IMR-90 (cell line): ENCODE results near the gene TAF1B. TPM values are rescaled to one million over a fixed set of nuclear protein-coding genes. Genes with fewer than 3 reads are reported as not detected.

Source experiments
- ATAC-seq: fragments of 200-7000 bp; cut with Tn5 transposase; 2 replicates; pipeline ENCODE4 v1.9.1; 2020; ENCODE audit warnings: low read depth, mild to moderate bottlenecking, moderate library complexity
- BruUV-seq: library from RNA; stranded (reverse); fragments of 400-500 nt; replicated peaks from 2 replicates; lab custom pipeline; 2021; lab: Mats Ljungman, UMichigan
- CTCF ChIA-PET: fragments of 300-600 bp; formaldehyde crosslinking; extraction: SDS; loops from one replicate; lab custom pipeline; 2021; ENCODE audit warnings: antibody characterized with exemption; lab: Yijun Ruan, JAX
- POLR2A ChIA-PET: fragments of 300-600 bp; sonication (Branson Sonifier 250); formaldehyde crosslinking; loops from one replicate; lab custom pipeline; 2022; ENCODE audit warnings: antibody characterized with exemption; ENCODE audit not compliant: unreplicated experiment; lab: Charles Lee
- DNase-seq: peaks from one replicate; pipeline ENCODE4 v3.0.0; 2013
- H2AFZ ChIP-seq: replicated peaks from 2 replicates; pipeline ENCODE3; 2013; ENCODE audit warnings: low read length, mild to moderate bottlenecking; ENCODE audit not compliant: poor library complexity
- H2AK5ac ChIP-seq: 2 replicates; pipeline ENCODE4 v1.6.1; 2013; ENCODE audit warnings: low read depth, low read length, inconsistent platforms
- H2AK9ac ChIP-seq: replicated peaks from 2 replicates; pipeline ENCODE3; 2013; ENCODE audit warnings: mild to moderate bottlenecking, low read depth, low read length, moderate library complexity; ENCODE audit not compliant: poor library complexity
- H2BK120ac ChIP-seq: 2 replicates; pipeline ENCODE4 v1.6.1; 2013; ENCODE audit warnings: low read depth, low read length, inconsistent platforms
- H2BK15ac ChIP-seq: 3 replicates; pipeline ENCODE4 v1.6.1; 2013; ENCODE audit warnings: low read depth, low read length, inconsistent platforms
- H2BK20ac ChIP-seq: 2 replicates; pipeline ENCODE4 v1.6.1; 2013; ENCODE audit warnings: low read depth, mild to moderate bottlenecking, inconsistent platforms, low read length, moderate library complexity
- H2BK5ac ChIP-seq: 2 replicates; pipeline ENCODE4 v1.6.1; 2013; ENCODE audit warnings: mild to moderate bottlenecking, low read depth, low read length, inconsistent platforms; ENCODE audit not compliant: poor library complexity, severe bottlenecking
- H3K14ac ChIP-seq: replicated peaks from 2 replicates; pipeline ENCODE4 v1.6.1; 2013; ENCODE audit warnings: low read depth, low read length, inconsistent platforms
- H3K18ac ChIP-seq: 2 replicates; pipeline ENCODE4 v1.6.1; 2013; ENCODE audit warnings: low read depth, low read length, control low read depth
- H3K23ac ChIP-seq: 2 replicates; pipeline ENCODE4 v1.6.1; 2013; ENCODE audit warnings: low read depth, low read length, inconsistent platforms
- H3K27ac ChIP-seq: 2 replicates; pipeline ENCODE4 v1.5.1; 2013; ENCODE audit warnings: mild to moderate bottlenecking, control low read depth, low read length; ENCODE audit not compliant: insufficient read depth
- H3K27me3 ChIP-seq: 2 replicates; pipeline ENCODE4 v1.6.1; 2013; ENCODE audit warnings: low read length; ENCODE audit not compliant: control insufficient read depth, insufficient read depth
- H3K36me3 ChIP-seq: 2 replicates; pipeline ENCODE4 v1.6.1; 2013; ENCODE audit warnings: low read length, mixed read lengths; ENCODE audit not compliant: control insufficient read depth, insufficient read depth
- H3K4ac ChIP-seq: 2 replicates; pipeline ENCODE4 v1.6.1; 2013; ENCODE audit warnings: low read depth, low read length, inconsistent platforms
- H3K4me1 ChIP-seq: 2 replicates; pipeline ENCODE4 v1.6.1; 2013; ENCODE audit warnings: low read length, mixed read lengths; ENCODE audit not compliant: control insufficient read depth, insufficient read depth
- H3K4me2 ChIP-seq: 2 replicates; pipeline ENCODE4 v1.6.1; 2013; ENCODE audit warnings: low read depth, mild to moderate bottlenecking, control low read depth, low read length, moderate library complexity
- H3K4me3 ChIP-seq: 2 replicates; pipeline ENCODE4 v1.5.1; 2013; ENCODE audit warnings: low read depth, mild to moderate bottlenecking, control low read depth, low read length, moderate library complexity; ENCODE audit not compliant: insufficient read depth
- H3K56ac ChIP-seq: 2 replicates; pipeline ENCODE4 v1.6.1; 2013; ENCODE audit warnings: low read length, inconsistent platforms; ENCODE audit not compliant: insufficient read depth; ENCODE audit errors: extremely low read depth
- H3K79me1 ChIP-seq, 2 experiments: 2 replicates each; pipeline ENCODE4 v1.6.1; 2013; ENCODE audit warnings: low read length in 2 of 2, inconsistent platforms in 1 of 2, low read depth in 1 of 2
- H3K9ac ChIP-seq: 2 replicates; pipeline ENCODE4 v1.6.1; 2013; ENCODE audit warnings: low read depth, low read length, control low read depth
- H3K9me1 ChIP-seq: 2 replicates; pipeline ENCODE4 v1.6.1; 2013; ENCODE audit warnings: low read length, inconsistent platforms; ENCODE audit not compliant: insufficient read depth
- H3K9me3 ChIP-seq: 2 replicates; pipeline ENCODE4 v1.6.1; 2013; ENCODE audit warnings: low read length; ENCODE audit not compliant: control insufficient read depth, insufficient read depth
- H4K20me1 ChIP-seq: 2 replicates; pipeline ENCODE4 v1.6.1; 2013; ENCODE audit warnings: low read length, inconsistent platforms; ENCODE audit not compliant: insufficient read depth
- H4K5ac ChIP-seq: 2 replicates; pipeline ENCODE4 v1.6.1; 2013; ENCODE audit warnings: mild to moderate bottlenecking, low read depth, low read length, control low read depth
- H4K8ac ChIP-seq, 2 experiments: 2 replicates each; pipeline ENCODE4 v1.6.1; 2013; ENCODE audit warnings: low read depth in 2 of 2, low read length in 2 of 2, control low read depth in 1 of 2, inconsistent platforms in 1 of 2
- H4K91ac ChIP-seq: 2 replicates; pipeline ENCODE4 v1.6.1; 2013; ENCODE audit warnings: low read depth, low read length, inconsistent platforms; ENCODE audit not compliant: insufficient read depth
- BHLHE40 ChIP-seq: fragments of 150-350 bp; IDR thresholded peaks from 2 replicates; pipeline ENCODE4 v1.6.1; 2016; ENCODE audit warnings: mild to moderate bottlenecking, low read depth, low read length
- CEBPB ChIP-seq: IDR thresholded peaks from 2 replicates; pipeline ENCODE4 v1.6.1; 2012; ENCODE audit warnings: low read depth, low read length, improper control_type of control experiment
- CHD1 ChIP-seq: IDR thresholded peaks from 2 replicates; pipeline ENCODE4 v1.6.1; 2012; ENCODE audit warnings: low read depth, low read length, improper control_type of control experiment
- FOS ChIP-seq: fragments of 150-350 bp; IDR thresholded peaks from 2 replicates; pipeline ENCODE4 v1.6.1; 2016; ENCODE audit warnings: low read depth, low read length
- MAFK ChIP-seq: IDR thresholded peaks from 2 replicates; pipeline ENCODE4 v1.6.1; 2012; ENCODE audit warnings: low read depth, low read length, improper control_type of control experiment
- MAZ ChIP-seq: IDR thresholded peaks from 2 replicates; pipeline ENCODE4 v1.6.1; 2012; ENCODE audit warnings: low read depth, mild to moderate bottlenecking, low read length, improper control_type of control experiment, moderate library complexity, borderline replicate concordance
- MXI1 ChIP-seq: IDR thresholded peaks from 2 replicates; pipeline ENCODE4 v1.6.1; 2012; ENCODE audit warnings: low read depth, mild to moderate bottlenecking, low read length, moderate library complexity, borderline replicate concordance
- NFE2L2 ChIP-seq: fragments of 150-350 bp; IDR thresholded peaks from 2 replicates; pipeline ENCODE4 v1.6.1; 2016; ENCODE audit warnings: low read depth, mild to moderate bottlenecking, low read length
- RCOR1 ChIP-seq: IDR thresholded peaks from 2 replicates; pipeline ENCODE4 v1.6.1; 2012; ENCODE audit warnings: mild to moderate bottlenecking, low read length, improper control_type of control experiment; ENCODE audit not compliant: insufficient replicate concordance
- SMC3 ChIP-seq: fragments of 150-350 bp; IDR thresholded peaks from 2 replicates; pipeline ENCODE4 v1.6.1; 2016; ENCODE audit warnings: low read depth, mild to moderate bottlenecking, antibody characterized with exemption, low read length, moderate library complexity
- WGBS, 2 experiments: methylation state at CpG; one replicate each; pipeline versions ENCODE4 v1.1.5 to v1.1.7; 2013; ENCODE audit warnings: missing lambda C conversion rate in 2 of 2; ENCODE audit not compliant: insufficient read length in 1 of 2; ENCODE audit errors: extremely low coverage in 2 of 2; 5-methylcytosine and 5-hydroxymethylcytosine counted together
- dilution Hi-C: fragments of 300-500 bp; cut with HindIII; formaldehyde crosslinking; loops from one replicate; pipeline ENCODE4 v1.14.3; 2018; ENCODE audit warnings: low sequenced_read_pairs; ENCODE audit not compliant: unreplicated experiment
- in situ Hi-C: fragments of 300-500 bp; cut with MboI; formaldehyde crosslinking; loops from 3 replicates; pipeline ENCODE4 v1.14.3; 2019; ENCODE audit warnings: low sequenced_read_pairs, inconsistent platforms, mixed read lengths
- intact Hi-C: fragments of 100-400 bp; cut with micrococcal nuclease; formaldehyde crosslinking; loops from 2 replicates; pipeline ENCODE4 v1.10.0; 2022
- polyA plus RNA-seq, 3 experiments: library from polyadenylated mRNA; depleted of rRNA; stranded (reverse); fragments of >200 nt; gene quantifications; 2 replicates each; pipeline ENCODE4 v1.2.3, GENCODE V29; 2012; ENCODE audit warnings: low replicate concordance in 1 of 3
- total RNA-seq: library from RNA; depleted of rRNA; stranded (reverse); fragments of >200 nt; gene quantifications from 2 replicates; pipeline ENCODE4 v1.2.3, GENCODE V29; 2012
- TF ChIP-seq, protein P1 (sequence below): conservative IDR thresholded peaks from 2 replicates; pipeline ENCODE4 v1.5.1; 2012; ENCODE audit warnings: mild to moderate bottlenecking, low read depth, low read length, improper control_type of control experiment
- TF ChIP-seq, protein P2 (sequence below): fragments of 150-350 bp; IDR thresholded peaks from 2 replicates; pipeline ENCODE4 v1.6.1; 2017; ENCODE audit warnings: mild to moderate bottlenecking, antibody characterized with exemption, low read length, low read depth

Gene TAF1B
- total and polyA plus RNA-seq, 2 of the 4 experiments (the other 2 are of a cell fraction): 8.4 to 19.9 TPM

DNA sequence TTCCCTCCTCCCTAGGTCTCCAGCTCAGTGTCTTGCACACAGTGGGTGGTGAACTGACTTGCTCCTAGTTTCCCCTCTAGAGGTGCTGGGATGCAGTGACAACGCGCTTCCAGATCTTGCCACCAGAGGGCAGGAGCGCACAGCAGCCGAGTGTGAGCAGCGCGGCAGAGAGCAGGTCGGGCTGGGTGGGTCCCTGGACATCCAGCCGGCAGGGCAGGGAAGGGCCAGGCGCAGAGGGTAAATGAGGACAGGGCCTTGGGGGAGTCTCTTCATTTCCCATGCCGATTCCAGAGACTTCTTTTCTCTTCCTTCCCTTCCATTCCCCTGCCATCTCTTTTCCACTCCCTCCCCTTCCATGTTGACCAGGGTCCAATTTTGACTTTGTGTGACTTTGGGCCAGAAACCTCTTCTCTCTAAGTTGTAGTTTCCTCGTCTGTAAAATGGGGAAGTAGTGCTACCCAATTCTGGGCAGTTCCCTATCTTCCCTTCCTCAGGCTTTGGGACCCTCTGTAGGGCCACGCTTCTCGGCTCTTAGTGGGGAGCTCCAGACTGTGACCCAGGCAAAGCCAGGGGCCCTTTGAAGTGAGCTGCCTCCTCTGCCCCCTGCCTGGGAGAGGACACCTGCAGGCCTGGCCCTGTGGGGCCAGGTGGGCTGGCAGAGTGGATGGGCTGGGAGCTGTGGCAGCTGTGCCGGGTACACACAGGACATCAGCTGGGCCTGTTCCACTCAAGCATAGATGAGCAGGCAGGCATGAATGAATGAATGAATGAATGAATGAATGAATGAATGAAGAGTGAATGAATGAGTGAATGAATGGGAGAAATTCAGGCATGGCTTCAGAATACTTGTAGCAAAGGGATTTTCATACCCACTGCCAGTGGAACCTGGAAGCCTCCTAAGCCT is 43.3 kb upstream of the TAF1B start:
- peak overlapping the region; percentile 91 for H2AFZ ChIP-seq
- TF ChIP-seq MAZ: 0 out of 2 replicates have a peak, but pooled peaks have one; percentile 38
- TF ChIP-seq, protein P1, sequence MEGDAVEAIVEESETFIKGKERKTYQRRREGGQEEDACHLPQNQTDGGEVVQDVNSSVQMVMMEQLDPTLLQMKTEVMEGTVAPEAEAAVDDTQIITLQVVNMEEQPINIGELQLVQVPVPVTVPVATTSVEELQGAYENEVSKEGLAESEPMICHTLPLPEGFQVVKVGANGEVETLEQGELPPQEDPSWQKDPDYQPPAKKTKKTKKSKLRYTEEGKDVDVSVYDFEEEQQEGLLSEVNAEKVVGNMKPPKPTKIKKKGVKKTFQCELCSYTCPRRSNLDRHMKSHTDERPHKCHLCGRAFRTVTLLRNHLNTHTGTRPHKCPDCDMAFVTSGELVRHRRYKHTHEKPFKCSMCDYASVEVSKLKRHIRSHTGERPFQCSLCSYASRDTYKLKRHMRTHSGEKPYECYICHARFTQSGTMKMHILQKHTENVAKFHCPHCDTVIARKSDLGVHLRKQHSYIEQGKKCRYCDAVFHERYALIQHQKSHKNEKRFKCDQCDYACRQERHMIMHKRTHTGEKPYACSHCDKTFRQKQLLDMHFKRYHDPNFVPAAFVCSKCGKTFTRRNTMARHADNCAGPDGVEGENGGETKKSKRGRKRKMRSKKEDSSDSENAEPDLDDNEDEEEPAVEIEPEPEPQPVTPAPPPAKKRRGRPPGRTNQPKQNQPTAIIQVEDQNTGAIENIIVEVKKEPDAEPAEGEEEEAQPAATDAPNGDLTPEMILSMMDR: peak; percentile 98
- no peak for TF ChIP-seq CEBPB
- no peak for TF ChIP-seq RCOR1
- no peak for TF ChIP-seq BHLHE40
- peak; percentile 96 for TF ChIP-seq SMC3
- no peak for TF ChIP-seq FOS
- TF ChIP-seq NFE2L2: no peak
- TF ChIP-seq, protein P2, sequence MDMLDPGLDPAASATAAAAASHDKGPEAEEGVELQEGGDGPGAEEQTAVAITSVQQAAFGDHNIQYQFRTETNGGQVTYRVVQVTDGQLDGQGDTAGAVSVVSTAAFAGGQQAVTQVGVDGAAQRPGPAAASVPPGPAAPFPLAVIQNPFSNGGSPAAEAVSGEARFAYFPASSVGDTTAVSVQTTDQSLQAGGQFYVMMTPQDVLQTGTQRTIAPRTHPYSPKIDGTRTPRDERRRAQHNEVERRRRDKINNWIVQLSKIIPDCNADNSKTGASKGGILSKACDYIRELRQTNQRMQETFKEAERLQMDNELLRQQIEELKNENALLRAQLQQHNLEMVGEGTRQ: no peak
- TF ChIP-seq MXI1: no peak
- TF ChIP-seq MAFK: no peak
- no peak for TF ChIP-seq CHD1

More for the DNA sequence above, 43.3 kb upstream of the TAF1B start:
- H4K5ac ChIP-seq: no peak overlapping the region
- WGBS, 2 experiments: 0% methylated on average over 4 of the region's 14 CpGs; no CpG with 5 or more reads in 1 of the 2 experiments
- peak overlapping the region; percentile 60; the same call in 1 of the 2 replicates for H2AK5ac ChIP-seq
- DNase-seq: peak; percentile 69
- no peak overlapping the region for H3K9ac ChIP-seq
- H3K23ac ChIP-seq: peak overlapping the region; percentile 44; the same call in 1 of the 2 replicates
- H3K4me3 ChIP-seq: no peak overlapping the region
- H3K14ac ChIP-seq: 0 out of 2 replicates have a peak overlapping the region, but pooled peaks have one; percentile 62
- no peak overlapping the region for H3K18ac ChIP-seq
- peaks cover 18% of the 10 kb centered on the region for H3K4me1 ChIP-seq
- H4K20me1 ChIP-seq: no peaks in the 10 kb centered on the region; the same call in 1 of the 2 replicates
- ChIA-PET POLR2A (no interaction called here), CTCF (interaction anchor here (0.6 to 1.5 kb wide), 7 partner anchors 15 to 272 kb away, joined by 3 to 5 read pairs (median 3); no protein-coding TSS in a partner anchor)
- H2BK5ac ChIP-seq: no peak overlapping the region
- H3K9me3 ChIP-seq: no peaks in the 10 kb centered on the region
- peak overlapping the region; percentile 19; the same call in 1 of the 2 replicates for H4K91ac ChIP-seq
- no peak overlapping the region for H3K56ac ChIP-seq
- in situ Hi-C loops (loop anchor here (5.0 to 25.0 kb wide), 3 partner anchors 247 to 862 kb away; no protein-coding TSS in a partner anchor), intact Hi-C loops (loop anchor here (1.0 kb wide), 1 partner anchor 248 kb away; no protein-coding TSS in a partner anchor), dilution Hi-C loops (no loop called here)
- H2BK15ac ChIP-seq: peak overlapping the region; percentile 23; the same call in 1 of the 3 replicates
- H2BK120ac ChIP-seq: peak overlapping the region; percentile 73
- H3K36me3 ChIP-seq: no peaks in the 10 kb centered on the region
- BruUV-seq: no TSS peak
- no peaks in the 10 kb centered on the region; the same call in 1 of the 2 replicates for H3K27me3 ChIP-seq
- ATAC-seq: peak; percentile 86
- H4K8ac ChIP-seq: peak overlapping the region in 1 of 2 experiments; percentile 37; a peak in 1 of 4 replicates
- H3K4ac ChIP-seq: peak overlapping the region; percentile 68; the same call in 1 of the 2 replicates
- no peaks in the 10 kb centered on the region for H3K79me1 ChIP-seq
- H2BK20ac ChIP-seq: 0 out of 2 replicates have a peak overlapping the region, but pooled peaks have one; percentile 69
- H2AK9ac ChIP-seq: peak overlapping the region; percentile 89
- peaks cover 11% of the 10 kb centered on the region; the same call in 1 of the 2 replicates for H3K9me1 ChIP-seq
- no peak overlapping the region for H3K4me2 ChIP-seq
- no peak overlapping the region for H3K27ac ChIP-seq
